Muscle of leg (tissue), 11 donors: ENCODE results near the gene C16orf87. TPM values are rescaled to one million over a fixed set of nuclear protein-coding genes. Genes with fewer than 3 reads are reported as not detected.

Experiments used
- DNase-seq: peaks from one replicate; pipeline ENCODE4 v3.0.0; 2013
- H3K27ac ChIP-seq: one replicate; pipeline ENCODE4 v1.5.1; 2013; ENCODE audit warnings: mild to moderate bottlenecking, low read length, control low read depth
- H3K27me3 ChIP-seq: one replicate; pipeline ENCODE4 v1.6.1; 2013; ENCODE audit warnings: low read length; ENCODE audit not compliant: control insufficient read depth, insufficient read depth
- H3K36me3 ChIP-seq: one replicate; pipeline ENCODE4 v1.6.1; 2013; ENCODE audit warnings: low read length; ENCODE audit not compliant: control insufficient read depth, insufficient read depth
- H3K4me1 ChIP-seq: one replicate; pipeline ENCODE4 v1.6.1; 2013; ENCODE audit warnings: low read length; ENCODE audit not compliant: control insufficient read depth, insufficient read depth
- H3K4me3 ChIP-seq: one replicate; pipeline ENCODE4 v1.5.1; 2013; ENCODE audit warnings: low read length, control low read depth
- H3K9me3 ChIP-seq: replicated peaks from 2 replicates; pipeline ENCODE4 v1.6.1; 2013; ENCODE audit warnings: low read depth, low read length; ENCODE audit not compliant: control insufficient read depth
- WGBS: methylation state at CpG from one replicate; pipeline ENCODE4 v1.1.5; 2013; ENCODE audit warnings: missing lambda C conversion rate; ENCODE audit not compliant: insufficient coverage; 5-methylcytosine and 5-hydroxymethylcytosine counted together
- polyA plus RNA-seq, 8 donors: library from polyadenylated mRNA; unstranded; fragments of 120-200 nt; gene quantifications; one replicate each; pipeline versions ENCODE4 v1.2.1 to v1.2.3, GENCODE V29; 2013; ENCODE audit warnings: inconsistent platforms in 1 of 8, low replicate concordance in 1 of 8; ENCODE audit not compliant: insufficient read length in 8 of 8, insufficient read depth in 1 of 8
- total RNA-seq: library from RNA; stranded (reverse); fragments of 120-200 nt; gene quantifications from one replicate; pipeline ENCODE4 v1.2.4, GENCODE V29; 2013

C16orf87 gene
- total and polyA plus RNA-seq, 9 donors = 19.3 to 25.4 (median 22.6) TPM

DNA sequence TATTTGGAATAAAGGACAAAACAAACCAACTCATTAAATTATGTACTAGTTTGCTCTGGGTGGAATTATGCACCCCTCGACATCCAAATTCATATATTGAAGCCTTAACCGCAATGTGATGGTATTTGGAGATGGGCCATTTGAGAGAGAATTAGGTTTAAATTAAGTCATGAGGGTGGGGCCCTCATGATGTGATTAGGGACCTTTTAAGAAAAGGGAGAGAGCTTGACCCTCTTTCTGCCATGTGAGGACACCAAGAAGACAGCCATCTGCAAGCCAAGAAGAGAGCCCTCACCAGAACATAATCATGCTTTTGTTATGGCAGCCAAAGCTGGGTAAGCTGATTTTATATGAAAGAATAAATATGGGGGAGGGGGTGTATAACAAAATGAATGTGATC is 2.0 kb downstream of the C16orf87 start:
- H3K9me3 ChIP-seq = no peaks in the 10 kb centered on the region
- peaks cover 3% of the 10 kb centered on the region for H3K27me3 ChIP-seq
- DNase-seq = no peak
- H3K4me1 ChIP-seq = peaks cover 3% of the 10 kb centered on the region
- no peaks in the 10 kb centered on the region for H3K36me3 ChIP-seq
- no CpG with 5 or more reads among the region's 2 CpGs for WGBS
- no peak overlapping the region for H3K4me3 ChIP-seq
- no peak overlapping the region for H3K27ac ChIP-seq

DNA sequence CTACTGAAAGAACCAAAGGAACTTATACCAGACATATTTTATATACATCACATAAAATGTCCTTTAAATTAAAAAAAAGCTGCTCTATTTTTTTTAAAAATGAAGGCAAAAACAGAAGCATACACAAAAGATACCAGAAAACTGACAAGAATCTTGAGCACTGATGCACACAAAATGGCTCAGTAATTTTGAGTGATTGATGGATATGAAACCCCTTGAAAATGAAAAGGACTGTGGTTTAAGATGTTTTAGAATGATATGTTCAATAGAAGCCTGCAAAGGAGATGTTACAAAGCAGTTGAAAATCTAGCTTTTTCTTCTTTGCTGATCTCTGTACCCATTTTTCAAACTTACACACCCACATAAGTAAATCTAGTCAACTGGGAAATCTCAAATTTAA is 2.7 kb downstream of the C16orf87 start:
- H3K27ac ChIP-seq = no peak overlapping the region
- DNase-seq = no peak
- H3K4me1 ChIP-seq = peaks cover 3% of the 10 kb centered on the region
- H3K4me3 ChIP-seq = no peak overlapping the region
- H3K9me3 ChIP-seq = no peaks in the 10 kb centered on the region
- peaks cover 2% of the 10 kb centered on the region for H3K27me3 ChIP-seq
- H3K36me3 ChIP-seq = no peaks in the 10 kb centered on the region

DNA sequence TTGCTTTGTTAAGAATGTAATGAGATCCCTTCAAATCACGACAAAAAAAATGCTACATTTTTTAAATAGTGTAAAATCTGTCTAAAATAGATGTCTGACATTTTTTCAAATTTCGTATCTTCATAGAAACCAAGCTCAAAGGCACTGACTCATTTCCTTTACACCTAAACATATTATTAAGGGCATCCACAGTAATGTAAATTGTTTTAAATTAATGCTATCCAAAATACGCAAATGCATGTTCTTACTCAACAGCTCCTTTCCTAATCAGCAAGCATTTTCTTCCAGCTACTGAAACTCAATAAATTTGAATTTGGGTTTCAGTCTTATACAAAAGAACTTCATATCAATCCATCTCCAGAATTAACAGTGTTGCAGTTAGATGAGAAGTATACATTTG is 4.3 kb downstream of the C16orf87 start:
- Histone ChIP-seq H3K27ac (no peak overlapping the region), H3K4me3 (no peak overlapping the region), H3K36me3 (no peaks in the 10 kb centered on the region), H3K27me3 (no peaks in the 10 kb centered on the region), H3K4me1 (peaks cover 3% of the 10 kb centered on the region), H3K9me3 (no peaks in the 10 kb centered on the region)
- DNase-seq = no peak
- WGBS = no CpG with 5 or more reads among the region's 3 CpGs

DNA sequence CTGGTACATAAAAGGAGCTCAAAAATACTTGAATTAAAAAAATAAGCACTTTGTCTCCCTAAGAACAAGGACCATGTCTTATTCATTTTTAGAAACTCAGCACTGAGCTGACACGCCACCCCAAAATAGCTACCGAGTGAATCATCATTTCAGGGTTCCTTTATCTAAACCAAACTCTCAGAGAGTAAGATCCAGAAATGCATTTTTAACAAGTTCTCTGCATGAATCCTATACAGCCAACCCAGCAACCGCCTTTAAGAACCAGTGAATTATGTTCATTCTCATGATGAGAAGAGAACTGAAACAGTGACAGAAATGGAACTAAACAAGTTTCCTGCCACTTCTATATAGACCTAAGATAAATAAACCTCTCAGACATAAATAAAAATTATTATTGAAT is 8.7 kb downstream of the C16orf87 start:
- Histone ChIP-seq H3K27ac (no peak overlapping the region), H3K27me3 (no peaks in the 10 kb centered on the region), H3K9me3 (no peaks in the 10 kb centered on the region), H3K4me3 (no peak overlapping the region), H3K4me1 (no peaks in the 10 kb centered on the region), H3K36me3 (no peaks in the 10 kb centered on the region)
- 100% methylated on average over 1 of the region's 3 CpGs for whole genome bisulfite sequencing
- no peak for DNase-seq

DNA sequence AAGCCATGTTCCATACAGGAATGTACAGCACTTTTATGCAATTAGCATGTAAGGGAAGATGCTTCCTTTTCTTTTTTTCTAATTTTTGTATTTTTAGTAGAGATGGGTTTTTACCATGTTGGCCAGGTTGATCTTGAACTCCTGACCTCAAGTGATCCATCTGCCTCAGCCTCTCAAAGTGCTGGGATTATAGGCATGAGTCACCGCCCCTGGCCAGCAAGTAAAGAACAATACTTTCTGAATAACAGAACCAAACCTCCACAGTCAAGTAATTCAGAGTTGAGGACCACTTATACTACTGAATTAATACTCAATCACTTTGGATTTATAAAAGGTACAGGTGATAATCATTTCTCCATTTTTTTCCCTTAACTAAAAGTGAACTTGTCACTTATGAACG is 13.0 kb downstream of the C16orf87 start:
- Histone ChIP-seq H3K4me1 (no peaks in the 10 kb centered on the region), H3K9me3 (no peaks in the 10 kb centered on the region), H3K27ac (no peak overlapping the region), H3K4me3 (no peak overlapping the region), H3K27me3 (no peaks in the 10 kb centered on the region), H3K36me3 (no peaks in the 10 kb centered on the region)
- no peak for DNase-seq
- no CpG with 5 or more reads among the region's 2 CpGs for WGBS

DNA sequence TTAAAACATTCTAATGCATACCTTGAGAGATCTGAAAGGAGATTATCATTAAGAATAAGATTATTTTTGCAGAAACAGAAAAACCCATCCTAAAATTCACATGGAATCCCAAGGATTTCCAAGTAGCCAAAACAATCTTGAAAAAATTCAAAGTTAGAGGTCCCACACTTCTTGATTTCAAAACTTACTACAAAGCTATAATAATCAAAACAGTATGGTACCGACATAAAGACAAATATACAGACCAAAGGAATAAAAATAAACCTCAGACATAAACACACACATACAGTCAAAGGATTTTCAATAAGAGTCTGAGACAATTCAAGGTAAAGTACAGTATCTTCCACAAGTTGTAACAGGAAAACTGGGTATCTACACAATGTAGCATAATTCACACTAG is 16.2 kb downstream of the C16orf87 start:
- no peaks in the 10 kb centered on the region for H3K4me1 ChIP-seq
- no peaks in the 10 kb centered on the region for H3K9me3 ChIP-seq
- H3K27me3 ChIP-seq = no peaks in the 10 kb centered on the region
- H3K36me3 ChIP-seq = no peaks in the 10 kb centered on the region
- DNase-seq = no peak
- no peak overlapping the region for H3K27ac ChIP-seq
- H3K4me3 ChIP-seq = no peak overlapping the region
- WGBS = no CpG with 5 or more reads among the region's 1 CpG

DNA sequence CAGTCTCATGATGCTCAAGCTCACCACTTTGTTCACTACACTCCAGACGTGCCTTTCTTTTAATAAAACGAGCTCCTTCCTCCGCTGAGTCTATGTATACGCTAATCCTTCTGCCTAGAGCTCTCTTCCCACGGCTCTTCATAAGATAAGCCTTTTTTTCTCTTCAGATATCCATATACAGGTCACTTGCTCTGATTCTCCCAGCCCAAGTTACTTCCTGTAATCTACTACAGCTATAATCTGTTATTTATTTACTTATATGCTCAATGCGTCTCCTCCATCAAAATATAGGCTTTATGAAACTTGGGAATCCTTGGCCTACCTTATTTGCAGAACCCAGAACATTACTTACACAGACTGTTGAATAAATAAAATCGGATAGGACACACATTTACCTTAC is 17.4 kb downstream of the C16orf87 start:
- Histone ChIP-seq H3K4me1 (no peaks in the 10 kb centered on the region), H3K9me3 (no peaks in the 10 kb centered on the region), H3K36me3 (no peaks in the 10 kb centered on the region), H3K27me3 (no peaks in the 10 kb centered on the region), H3K4me3 (no peak overlapping the region), H3K27ac (no peak overlapping the region)
- no peak for DNase-seq
- WGBS = 95% methylated on average over 4 of the region's 7 CpGs

DNA sequence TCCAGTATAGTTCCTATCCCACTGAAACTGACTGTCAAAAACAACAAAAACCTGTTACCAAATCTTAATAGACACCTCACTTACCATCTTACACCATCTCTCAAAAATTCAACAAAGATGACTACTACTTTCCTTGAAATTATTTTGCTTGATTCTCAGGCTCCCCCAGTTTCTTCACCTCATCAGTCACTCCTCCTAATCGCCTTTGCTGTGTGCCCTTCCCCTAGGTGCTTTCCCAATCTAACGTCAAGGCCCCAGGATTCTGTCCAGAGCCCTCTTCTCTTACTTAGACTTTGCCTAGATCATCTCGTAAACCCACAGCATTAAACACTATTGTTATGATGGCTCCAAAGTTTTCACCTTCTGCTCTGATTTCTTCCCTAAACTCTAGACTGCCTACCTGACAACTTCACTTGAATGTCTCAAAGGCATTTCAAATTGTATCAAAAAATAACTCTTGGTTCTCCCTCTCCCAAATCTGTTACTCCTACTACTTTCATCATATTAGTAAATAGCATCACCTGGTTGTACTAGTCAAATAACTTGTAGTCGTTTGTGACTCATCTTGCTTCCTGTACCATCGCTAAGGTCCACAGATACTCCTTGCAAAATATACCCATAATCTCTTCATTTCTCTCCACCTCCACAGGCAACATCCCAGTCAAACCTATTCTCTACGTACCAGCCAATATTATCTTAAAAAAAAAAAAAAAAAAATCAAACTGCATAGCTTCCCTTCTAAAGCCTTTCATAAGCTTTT is 18.0 kb downstream of the C16orf87 start:
- WGBS = 92% methylated on average over 4 of the region's 6 CpGs
- H3K27ac ChIP-seq = no peak overlapping the region
- H3K4me1 ChIP-seq = no peaks in the 10 kb centered on the region
- no peaks in the 10 kb centered on the region for H3K9me3 ChIP-seq
- no peak for DNase-seq
- no peaks in the 10 kb centered on the region for H3K36me3 ChIP-seq
- no peak overlapping the region for H3K4me3 ChIP-seq
- no peaks in the 10 kb centered on the region for H3K27me3 ChIP-seq

DNA sequence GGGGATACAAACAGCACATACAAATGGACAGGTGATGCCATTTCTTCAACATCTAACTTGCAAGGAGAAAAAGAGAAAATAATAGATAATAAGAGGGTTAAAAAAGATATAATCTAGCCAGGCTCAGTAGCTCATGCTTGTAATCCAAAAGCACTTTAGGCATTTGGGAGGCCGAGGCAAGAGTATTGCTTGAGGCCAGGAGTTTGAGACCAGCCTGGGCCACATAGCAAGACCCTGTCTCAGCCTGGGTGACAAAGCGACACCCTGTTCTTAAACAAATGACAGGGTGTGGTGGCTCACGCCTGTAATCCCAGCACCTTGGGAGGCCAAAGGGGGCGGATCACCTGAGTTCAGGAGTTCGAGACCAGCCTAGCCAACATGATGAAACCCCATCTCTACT is 19.3 kb downstream of the C16orf87 start:
- H3K27me3 ChIP-seq = no peaks in the 10 kb centered on the region
- H3K9me3 ChIP-seq = no peaks in the 10 kb centered on the region
- H3K27ac ChIP-seq = no peak overlapping the region
- 95% methylated on average over 3 of the region's 5 CpGs for WGBS
- H3K36me3 ChIP-seq = no peaks in the 10 kb centered on the region
- no peak overlapping the region for H3K4me3 ChIP-seq
- no peak for DNase-seq
- no peaks in the 10 kb centered on the region for H3K4me1 ChIP-seq

DNA sequence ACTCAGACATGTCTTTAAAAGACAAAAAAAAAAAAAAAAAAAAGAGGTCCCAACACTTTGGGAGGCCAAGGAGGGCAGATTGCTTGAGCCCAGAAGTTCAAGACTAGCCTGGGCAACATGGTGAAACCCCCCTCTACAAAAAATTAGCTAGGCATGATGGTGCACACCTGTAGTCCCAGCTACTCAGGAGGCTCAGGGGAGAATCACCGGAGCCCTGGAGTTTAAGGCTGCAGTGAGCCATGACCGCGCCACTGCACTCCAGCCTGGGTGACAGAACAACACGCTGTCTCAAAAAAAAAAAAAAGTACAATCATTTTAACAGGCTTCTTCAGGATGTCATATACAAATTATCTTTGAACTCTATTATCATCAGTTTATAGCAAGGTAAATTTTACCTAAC is 22.0 kb downstream of the C16orf87 start:
- H3K36me3 ChIP-seq = no peaks in the 10 kb centered on the region
- no peaks in the 10 kb centered on the region for H3K9me3 ChIP-seq
- no peak for DNase-seq
- H3K27me3 ChIP-seq = no peaks in the 10 kb centered on the region
- 100% methylated on average over 1 of the region's 4 CpGs for WGBS
- no peak overlapping the region for H3K27ac ChIP-seq
- H3K4me1 ChIP-seq = no peaks in the 10 kb centered on the region
- H3K4me3 ChIP-seq = no peak overlapping the region

DNA sequence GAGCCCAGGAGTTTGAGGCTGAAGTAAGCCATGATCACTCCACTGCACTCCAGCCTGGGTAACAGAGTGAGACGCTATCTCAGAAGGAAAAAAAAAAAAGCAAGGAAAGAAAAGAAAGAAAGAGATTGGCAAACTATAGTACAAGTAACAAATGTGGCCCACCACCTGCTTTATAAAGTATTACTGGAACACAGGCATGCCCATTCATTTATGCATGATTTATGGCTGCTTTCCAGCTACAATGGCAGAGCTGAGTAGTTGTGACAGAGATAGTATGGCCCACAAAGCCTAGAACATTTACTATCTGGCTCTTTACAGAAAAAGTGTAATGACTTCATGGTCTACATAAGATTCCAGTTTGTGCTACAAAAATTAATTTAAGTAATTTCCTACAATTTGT is 23.6 kb downstream of the C16orf87 start:
- peaks cover 2% of the 10 kb centered on the region for H3K36me3 ChIP-seq
- DNase-seq = peak; percentile 43
- no peaks in the 10 kb centered on the region for H3K27me3 ChIP-seq
- no peaks in the 10 kb centered on the region for H3K4me1 ChIP-seq
- no CpG with 5 or more reads among the region's 1 CpG for WGBS
- H3K4me3 ChIP-seq = no peak overlapping the region
- no peak overlapping the region for H3K27ac ChIP-seq
- no peaks in the 10 kb centered on the region for H3K9me3 ChIP-seq
